ENCODE data around the gene CNOT1.
"Not testable (repeated sequence)": the region's sequence is repeated elsewhere in the genome, so short reads cannot be mapped to it uniquely, and the experiment has no call there.

The CNOT1 gene

GRCh38 chr16:58638148-58639036 is 8.8 kb upstream of the CNOT1 start:
- DNase-seq: no peak

- DNase-seq: not testable (repeated sequence)
These were observed 7.4 kb upstream of the CNOT1 start for GRCh38 chr16:58637021-58637420.

- no peak for DNase-seq
These were observed 6.8 kb upstream of the CNOT1 start for GRCh38 chr16:58636466-58636865.

- DNase-seq: no peak
These were observed 5.9 kb upstream of the CNOT1 start for GRCh38 chr16:58635502-58635901.

GRCh38 chr16:58634265-58634802 is 4.7 kb upstream of the CNOT1 start:
- DNase-seq: no peak

GRCh38 chr16:58628845-58629732 is 537 bp downstream of the CNOT1 start:
- DNase-seq: no peak

- no peak for DNase-seq
These were observed 5.4 kb downstream of the CNOT1 start for GRCh38 chr16:58624209-58624608.

GRCh38 chr16:58620396-58620795 is 9.2 kb downstream of the CNOT1 start:
- DNase-seq: no peak

GRCh38 chr16:58615280-58615679 is 14.3 kb downstream of the CNOT1 start:
- DNase-seq: no peak

GRCh38 chr16:58614860-58615259 is 14.8 kb downstream of the CNOT1 start:
- DNase-seq: no peak

- no peak for DNase-seq
These were observed 15.4 kb downstream of the CNOT1 start for GRCh38 chr16:58614212-58614611.

- DNase-seq: not testable (repeated sequence)
These were observed 16.7 kb downstream of the CNOT1 start for GRCh38 chr16:58612965-58613364.

- DNase-seq: no peak
These were observed 21.0 kb downstream of the CNOT1 start for GRCh38 chr16:58608601-58609136.

GRCh38 chr16:58605562-58605961 is 24.1 kb downstream of the CNOT1 start:
- DNase-seq: no peak

- no peak for DNase-seq
These were observed 38.5 kb downstream of the CNOT1 start for GRCh38 chr16:58591083-58591482.

- no peak for DNase-seq
These were observed 40.2 kb downstream of the CNOT1 start for GRCh38 chr16:58589326-58589905.

- DNase-seq: no peak
These were observed 41.2 kb downstream of the CNOT1 start for GRCh38 chr16:58588406-58588805.

- no peak for DNase-seq
These were observed 43.1 kb downstream of the CNOT1 start for GRCh38 chr16:58586340-58587030.

GRCh38 chr16:58584831-58585505 is 44.7 kb downstream of the CNOT1 start:
- no peak for DNase-seq

- no peak for DNase-seq
These were observed 46.5 kb downstream of the CNOT1 start for GRCh38 chr16:58582971-58583765.

GRCh38 chr16:58582133-58582532 is 47.5 kb downstream of the CNOT1 start:
- DNase-seq: no peak
